ENCODE measurements around the gene LARP7.

Gene LARP7

DNA sequence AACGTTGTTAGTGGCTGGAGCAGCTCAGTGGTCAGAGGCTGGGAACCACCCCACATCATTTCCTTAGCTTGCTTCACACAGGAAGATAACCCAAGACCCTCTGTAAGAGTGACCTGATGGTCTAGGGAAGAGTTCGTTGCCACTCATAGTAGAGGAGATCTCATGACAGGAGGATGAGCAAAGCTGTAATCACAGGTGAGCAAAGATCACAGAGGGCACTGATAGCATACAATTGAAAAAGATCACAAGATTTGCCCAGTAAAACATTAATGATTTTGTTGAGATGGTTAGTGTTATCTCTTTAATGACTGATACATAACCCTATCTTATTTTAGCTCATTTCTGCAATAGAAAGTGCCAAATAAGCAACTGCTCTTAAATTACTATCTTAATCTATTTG is 44.1 kb downstream of the LARP7 start:
- H3K4me3 ChIP-seq (ENCODE audit: low read length, poor library complexity, severe bottlenecking): no peak overlapping the region
- H3K79me2 ChIP-seq (ENCODE audit: insufficient read depth, low read length): no peaks in the 10 kb centered on the region
- no peaks in the 10 kb centered on the region for H3K9me2 ChIP-seq (replicated peaks; ENCODE audit: low read depth, low read length)
- H3K4me2 ChIP-seq (ENCODE audit: low read depth, low read length, poor library complexity, severe bottlenecking): no peak overlapping the region
- no peaks in the 10 kb centered on the region for H3K9me3 ChIP-seq (ENCODE audit: insufficient read depth, low read depth, low read length)
- no peaks in the 10 kb centered on the region for H3K27me3 ChIP-seq (ENCODE audit: insufficient read depth, low read length, poor library complexity, severe bottlenecking)
- no peaks in the 10 kb centered on the region for H3K4me1 ChIP-seq (ENCODE audit: insufficient read depth, low read length, poor library complexity, severe bottlenecking)
- no peak overlapping the region for H2AFZ ChIP-seq (ENCODE audit: low read length)
- H3K9ac ChIP-seq (ENCODE audit: low read depth, low read length, poor library complexity, severe bottlenecking): no peak overlapping the region
- H3F3A ChIP-seq (ENCODE audit: low read depth): no peaks in the 10 kb centered on the region
- TF ChIP-seq, protein P1, sequence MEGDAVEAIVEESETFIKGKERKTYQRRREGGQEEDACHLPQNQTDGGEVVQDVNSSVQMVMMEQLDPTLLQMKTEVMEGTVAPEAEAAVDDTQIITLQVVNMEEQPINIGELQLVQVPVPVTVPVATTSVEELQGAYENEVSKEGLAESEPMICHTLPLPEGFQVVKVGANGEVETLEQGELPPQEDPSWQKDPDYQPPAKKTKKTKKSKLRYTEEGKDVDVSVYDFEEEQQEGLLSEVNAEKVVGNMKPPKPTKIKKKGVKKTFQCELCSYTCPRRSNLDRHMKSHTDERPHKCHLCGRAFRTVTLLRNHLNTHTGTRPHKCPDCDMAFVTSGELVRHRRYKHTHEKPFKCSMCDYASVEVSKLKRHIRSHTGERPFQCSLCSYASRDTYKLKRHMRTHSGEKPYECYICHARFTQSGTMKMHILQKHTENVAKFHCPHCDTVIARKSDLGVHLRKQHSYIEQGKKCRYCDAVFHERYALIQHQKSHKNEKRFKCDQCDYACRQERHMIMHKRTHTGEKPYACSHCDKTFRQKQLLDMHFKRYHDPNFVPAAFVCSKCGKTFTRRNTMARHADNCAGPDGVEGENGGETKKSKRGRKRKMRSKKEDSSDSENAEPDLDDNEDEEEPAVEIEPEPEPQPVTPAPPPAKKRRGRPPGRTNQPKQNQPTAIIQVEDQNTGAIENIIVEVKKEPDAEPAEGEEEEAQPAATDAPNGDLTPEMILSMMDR (conservative IDR thresholded peaks at IDR 0.05; ENCODE audit: low read length): no peak
- TF ChIP-seq EZH2phosphoT487 (IDR thresholded peaks at IDR 0.05; ENCODE audit: borderline replicate concordance): no peak
- H4K20me1 ChIP-seq (ENCODE audit: insufficient read depth, low read length, poor library complexity, severe bottlenecking): no peaks in the 10 kb centered on the region
- no peaks in the 10 kb centered on the region for H3K36me3 ChIP-seq (ENCODE audit: insufficient read depth, low read length)

DNA sequence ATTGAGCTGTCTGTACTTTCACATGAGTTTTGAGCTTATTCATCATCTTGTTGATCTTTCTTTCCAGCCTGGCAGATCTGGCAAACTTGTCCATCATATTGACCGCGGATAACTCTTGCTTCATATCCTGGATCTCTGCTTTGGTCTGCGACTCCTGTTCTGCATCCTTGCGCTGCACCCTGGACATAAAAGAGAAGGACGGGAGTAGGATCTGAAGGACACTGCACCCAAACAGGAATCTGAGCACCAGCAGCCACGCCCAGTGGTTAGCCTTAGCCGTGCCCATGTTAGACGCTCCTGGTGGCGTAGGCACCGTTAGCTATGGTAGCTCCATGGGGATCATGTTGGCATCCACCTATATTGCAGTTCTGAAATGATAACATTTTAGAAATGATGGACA is 56.6 kb downstream of the LARP7 start:
- Histone ChIP-seq H4K20me1 (ENCODE audit: insufficient read depth, low read length, poor library complexity, severe bottlenecking) (no peaks in the 10 kb centered on the region), H3K79me2 (ENCODE audit: insufficient read depth, low read length) (no peaks in the 10 kb centered on the region), H3K9me3 (ENCODE audit: insufficient read depth, low read depth, low read length) (no peaks in the 10 kb centered on the region), H3K9ac (ENCODE audit: low read depth, low read length, poor library complexity, severe bottlenecking) (no peak overlapping the region), H3K36me3 (ENCODE audit: insufficient read depth, low read length) (no peaks in the 10 kb centered on the region), H3K9me2 (replicated peaks; ENCODE audit: low read depth, low read length) (no peaks in the 10 kb centered on the region), H3K4me1 (ENCODE audit: insufficient read depth, low read length, poor library complexity, severe bottlenecking) (no peaks in the 10 kb centered on the region), H2AFZ (ENCODE audit: low read length) (no peak overlapping the region), H3F3A (ENCODE audit: low read depth) (no peaks in the 10 kb centered on the region), H3K27me3 (ENCODE audit: insufficient read depth, low read length, poor library complexity, severe bottlenecking) (no peaks in the 10 kb centered on the region), H3K4me3 (ENCODE audit: low read length, poor library complexity, severe bottlenecking) (no peak overlapping the region), H3K4me2 (ENCODE audit: low read depth, low read length, poor library complexity, severe bottlenecking) (no peak overlapping the region)
- TF ChIP-seq EZH2phosphoT487 (IDR thresholded peaks at IDR 0.05; ENCODE audit: borderline replicate concordance): no peak
- TF ChIP-seq, protein P1 (conservative IDR thresholded peaks at IDR 0.05; ENCODE audit: low read length): no peak

DNA sequence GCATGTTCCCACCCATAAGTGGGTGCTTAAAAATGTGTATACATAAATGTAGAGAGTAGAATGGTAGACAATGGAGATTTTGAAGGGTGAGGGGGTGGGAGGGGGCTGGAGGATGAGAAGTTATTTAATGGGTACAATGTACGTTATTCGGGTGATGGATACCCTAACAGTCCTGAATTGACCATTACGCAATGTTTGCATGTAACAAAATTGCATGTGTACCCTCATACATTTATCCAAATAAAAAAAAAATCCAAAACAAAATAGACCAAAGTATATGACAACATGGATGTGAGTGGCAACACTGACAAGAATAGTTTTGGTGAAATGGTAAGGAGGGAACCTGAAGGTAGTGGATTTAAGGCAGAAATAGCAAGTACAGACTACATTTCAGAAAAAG is 63.7 kb downstream of the LARP7 start:
- H3K27me3 ChIP-seq (ENCODE audit: insufficient read depth, low read length, poor library complexity, severe bottlenecking): no peaks in the 10 kb centered on the region
- no peaks in the 10 kb centered on the region for H3K9me3 ChIP-seq (ENCODE audit: insufficient read depth, low read depth, low read length)
- no peaks in the 10 kb centered on the region for H4K20me1 ChIP-seq (ENCODE audit: insufficient read depth, low read length, poor library complexity, severe bottlenecking)
- no peak overlapping the region for H3K4me2 ChIP-seq (ENCODE audit: low read depth, low read length, poor library complexity, severe bottlenecking)
- no peak overlapping the region for H3K9ac ChIP-seq (ENCODE audit: low read depth, low read length, poor library complexity, severe bottlenecking)
- TF ChIP-seq, protein P1 (conservative IDR thresholded peaks at IDR 0.05; ENCODE audit: low read length): no peak
- TF ChIP-seq EZH2phosphoT487 (IDR thresholded peaks at IDR 0.05; ENCODE audit: borderline replicate concordance): no peak
- H3K4me3 ChIP-seq (ENCODE audit: low read length, poor library complexity, severe bottlenecking): no peak overlapping the region
- H3K36me3 ChIP-seq (ENCODE audit: insufficient read depth, low read length): no peaks in the 10 kb centered on the region
- no peaks in the 10 kb centered on the region for H3F3A ChIP-seq (ENCODE audit: low read depth)
- no peaks in the 10 kb centered on the region for H3K9me2 ChIP-seq (replicated peaks; ENCODE audit: low read depth, low read length)
- H3K79me2 ChIP-seq (ENCODE audit: insufficient read depth, low read length): no peaks in the 10 kb centered on the region
- no peaks in the 10 kb centered on the region for H3K4me1 ChIP-seq (ENCODE audit: insufficient read depth, low read length, poor library complexity, severe bottlenecking)
- no peak overlapping the region for H2AFZ ChIP-seq (ENCODE audit: low read length)

All from Loucy (cell line).